ENCODE measurements around the gene GJA9. TPM values are rescaled to one million over a fixed set of nuclear protein-coding genes. Genes with fewer than 3 reads are reported as not detected.

Gene GJA9
- total RNA-seq, 2 donors from 2014 or later = not detected

DNA sequence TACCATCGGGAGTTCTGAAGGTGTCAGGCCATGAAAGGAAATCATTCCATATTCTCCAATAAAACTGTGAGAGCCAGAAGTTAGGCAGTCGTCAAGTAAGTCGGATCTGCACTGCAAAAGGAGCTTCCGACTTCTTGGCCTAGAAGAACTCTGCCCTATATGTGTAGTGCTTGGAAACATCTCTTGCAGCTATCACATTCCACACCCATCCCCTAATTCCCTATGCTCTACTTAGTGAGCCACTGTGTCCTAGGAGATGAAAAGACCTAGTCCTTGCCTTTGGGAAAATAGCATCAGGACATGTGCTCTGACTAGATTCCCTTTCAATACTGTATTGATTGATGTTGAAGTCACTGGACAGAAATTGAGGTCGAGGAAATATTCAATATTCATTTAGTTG lies 8.2 kb upstream of the GJA9 start:
- Mint-ChIP-seq H3K27ac (no peak overlapping the region), H3K4me3 (no peak overlapping the region), H3K36me3 (ENCODE audit: low read depth) (no peaks in the 10 kb centered on the region), H3K4me1 (peaks cover 4% of the 10 kb centered on the region), H3K9me3 (no peaks in the 10 kb centered on the region), H3K27me3 (ENCODE audit: insufficient read depth) (peaks cover 2% of the 10 kb centered on the region)
- Histone ChIP-seq H3K27me3 (ENCODE audit: control insufficient read depth, insufficient read depth, low read length, poor library complexity, severe bottlenecking) (no peaks in the 10 kb centered on the region), H3K9ac (ENCODE audit: extremely low read depth, low read length, poor library complexity, severe bottlenecking) (no peak overlapping the region), H3K9me3 (ENCODE audit: control insufficient read depth, low read length) (no peaks in the 10 kb centered on the region), H3K4me3 (ENCODE audit: low read length) (no peak overlapping the region), H3K36me3 (ENCODE audit: control insufficient read depth, insufficient read depth, low read length) (no peaks in the 10 kb centered on the region), H3K27ac (ENCODE audit: low read depth, low read length) (no peak overlapping the region), H3K4me1 (ENCODE audit: control insufficient read depth, insufficient read depth, low read length) (peaks cover 3% of the 10 kb centered on the region)
- 88 to 90% methylated on average over 2 to 5 of the region's 5 CpGs for WGBS, 2 experiments (ENCODE audit: insufficient coverage in 1 of 2, insufficient read length in 1 of 2)
- TF ChIP-seq, protein P1, sequence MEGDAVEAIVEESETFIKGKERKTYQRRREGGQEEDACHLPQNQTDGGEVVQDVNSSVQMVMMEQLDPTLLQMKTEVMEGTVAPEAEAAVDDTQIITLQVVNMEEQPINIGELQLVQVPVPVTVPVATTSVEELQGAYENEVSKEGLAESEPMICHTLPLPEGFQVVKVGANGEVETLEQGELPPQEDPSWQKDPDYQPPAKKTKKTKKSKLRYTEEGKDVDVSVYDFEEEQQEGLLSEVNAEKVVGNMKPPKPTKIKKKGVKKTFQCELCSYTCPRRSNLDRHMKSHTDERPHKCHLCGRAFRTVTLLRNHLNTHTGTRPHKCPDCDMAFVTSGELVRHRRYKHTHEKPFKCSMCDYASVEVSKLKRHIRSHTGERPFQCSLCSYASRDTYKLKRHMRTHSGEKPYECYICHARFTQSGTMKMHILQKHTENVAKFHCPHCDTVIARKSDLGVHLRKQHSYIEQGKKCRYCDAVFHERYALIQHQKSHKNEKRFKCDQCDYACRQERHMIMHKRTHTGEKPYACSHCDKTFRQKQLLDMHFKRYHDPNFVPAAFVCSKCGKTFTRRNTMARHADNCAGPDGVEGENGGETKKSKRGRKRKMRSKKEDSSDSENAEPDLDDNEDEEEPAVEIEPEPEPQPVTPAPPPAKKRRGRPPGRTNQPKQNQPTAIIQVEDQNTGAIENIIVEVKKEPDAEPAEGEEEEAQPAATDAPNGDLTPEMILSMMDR (conservative IDR thresholded peaks at IDR 0.05) = no peak
- no peak for DNase-seq

DNA sequence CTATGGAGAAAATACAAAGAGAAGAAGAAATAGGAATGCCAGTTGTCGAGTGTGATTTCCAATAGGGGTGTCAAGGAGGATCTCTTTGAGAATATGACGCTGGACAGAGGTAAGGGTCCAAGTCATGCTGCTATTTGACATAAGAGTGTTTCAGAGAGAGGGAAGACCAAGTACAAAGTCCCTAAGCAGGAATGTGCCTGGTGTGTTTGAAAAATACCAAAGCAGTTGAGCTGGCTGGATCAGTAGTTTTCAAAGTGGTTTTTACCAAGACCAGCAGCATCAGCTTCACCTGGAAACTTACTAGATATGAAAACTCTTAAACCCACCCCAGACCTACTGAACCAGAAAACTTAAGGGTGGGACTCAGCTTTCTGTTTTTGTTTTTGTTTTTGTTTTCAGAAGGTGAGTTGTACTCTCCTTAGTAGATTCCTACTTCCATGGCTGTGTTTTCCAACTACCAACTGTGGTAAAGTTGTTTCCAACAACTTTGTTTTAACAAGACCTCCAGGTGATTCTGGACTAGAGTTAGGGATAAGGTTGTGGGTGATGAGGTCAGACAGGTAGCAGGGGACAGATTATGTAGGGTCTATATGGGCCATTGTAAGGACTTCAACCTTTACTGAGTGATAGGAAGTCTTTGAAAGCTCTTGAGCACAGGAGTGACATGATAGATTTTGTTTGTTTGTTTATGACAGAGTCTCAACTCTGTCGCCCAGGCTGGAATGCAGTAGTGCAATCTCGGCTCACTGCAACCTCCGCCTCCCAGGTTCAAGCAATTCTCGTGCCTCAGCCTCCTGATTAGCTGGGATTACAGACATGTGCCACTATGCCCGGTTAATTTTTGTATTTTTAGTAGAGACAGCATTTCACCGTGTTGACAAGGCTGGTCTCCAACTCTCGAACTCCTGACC lies 7.3 kb upstream of the GJA9 start:
- no peak for DNase-seq
- peaks cover 4% of the 10 kb centered on the region for H3K4me1 Mint-ChIP-seq
- WGBS, 2 experiments (ENCODE audit: insufficient coverage in 1 of 2, insufficient read length in 1 of 2) = 91 to 93% methylated on average over 7 to 9 of the region's 9 CpGs
- Histone ChIP-seq H3K9me3 (ENCODE audit: control insufficient read depth, low read length) (no peaks in the 10 kb centered on the region), H3K27ac (ENCODE audit: low read depth, low read length) (no peak overlapping the region), H3K4me3 (ENCODE audit: low read length) (no peak overlapping the region), H3K27me3 (ENCODE audit: control insufficient read depth, insufficient read depth, low read length, poor library complexity, severe bottlenecking) (no peaks in the 10 kb centered on the region), H3K9ac (ENCODE audit: extremely low read depth, low read length, poor library complexity, severe bottlenecking) (no peak overlapping the region), H3K4me1 (ENCODE audit: control insufficient read depth, insufficient read depth, low read length) (peaks cover 3% of the 10 kb centered on the region), H3K36me3 (ENCODE audit: control insufficient read depth, insufficient read depth, low read length) (no peaks in the 10 kb centered on the region)
- H3K27me3 Mint-ChIP-seq (ENCODE audit: insufficient read depth) = peaks cover 2% of the 10 kb centered on the region
- H3K27ac Mint-ChIP-seq = no peak overlapping the region
- H3K9me3 Mint-ChIP-seq = no peaks in the 10 kb centered on the region
- no peak overlapping the region for H3K4me3 Mint-ChIP-seq
- TF ChIP-seq, protein P1 (conservative IDR thresholded peaks at IDR 0.05) = no peak
- no peaks in the 10 kb centered on the region for H3K36me3 Mint-ChIP-seq (ENCODE audit: low read depth)

DNA sequence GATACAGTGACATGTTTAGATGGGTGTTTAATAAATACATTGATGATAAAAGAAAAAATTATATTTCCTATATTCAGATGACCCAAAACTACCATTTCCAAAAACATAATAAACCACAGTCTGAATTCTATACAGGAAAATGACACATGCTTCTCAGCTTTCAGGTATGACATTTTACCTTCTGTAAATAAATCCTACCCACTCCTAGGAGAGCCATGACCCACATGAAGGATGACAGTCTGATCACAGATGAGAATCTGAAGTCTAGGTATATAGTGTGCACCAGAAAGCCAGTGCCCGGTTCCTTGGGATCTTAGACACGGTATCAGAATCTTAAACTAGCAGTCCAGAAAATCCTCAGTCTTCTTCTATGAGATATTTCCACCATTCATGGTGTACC lies 3.7 kb upstream of the GJA9 start:
- TF ChIP-seq, protein P1 (conservative IDR thresholded peaks at IDR 0.05) = no peak
- Histone ChIP-seq H3K9ac (ENCODE audit: extremely low read depth, low read length, poor library complexity, severe bottlenecking) (no peak overlapping the region), H3K9me3 (ENCODE audit: control insufficient read depth, low read length) (no peaks in the 10 kb centered on the region), H3K27me3 (ENCODE audit: control insufficient read depth, insufficient read depth, low read length, poor library complexity, severe bottlenecking) (no peaks in the 10 kb centered on the region), H3K4me3 (ENCODE audit: low read length) (no peak overlapping the region), H3K36me3 (ENCODE audit: control insufficient read depth, insufficient read depth, low read length) (no peaks in the 10 kb centered on the region), H3K27ac (ENCODE audit: low read depth, low read length) (no peak overlapping the region), H3K4me1 (ENCODE audit: control insufficient read depth, insufficient read depth, low read length) (no peaks in the 10 kb centered on the region)
- DNase-seq = no peak
- Mint-ChIP-seq H3K4me3 (no peak overlapping the region), H3K27me3 (ENCODE audit: insufficient read depth) (peaks cover 2% of the 10 kb centered on the region), H3K4me1 (no peaks in the 10 kb centered on the region), H3K9me3 (no peaks in the 10 kb centered on the region), H3K27ac (no peak overlapping the region), H3K36me3 (ENCODE audit: low read depth) (no peaks in the 10 kb centered on the region)
- 76 to 95% methylated on average over 2 of the region's 2 CpGs for WGBS, 2 experiments (ENCODE audit: insufficient coverage in 1 of 2, insufficient read length in 1 of 2)
